H9 (cell line): ENCODE measurements around the gene NOP9. TPM values are rescaled to one million over a fixed set of nuclear protein-coding genes. Genes with fewer than 3 reads are reported as not detected.

Source experiments
- DNase-seq: peaks from one replicate; pipeline ENCODE4 v3.0.0-alpha.2; 2017
- H2AFZ ChIP-seq: one replicate; pipeline ENCODE4 v1.6.1; 2013; ENCODE audit warnings: mild to moderate bottlenecking, low read length, control low read depth, moderate library complexity
- H2AK5ac ChIP-seq: 2 replicates; pipeline ENCODE4 v1.6.1; 2013; ENCODE audit warnings: low read length, control low read depth, mixed read lengths; ENCODE audit not compliant: insufficient read length
- H2BK120ac ChIP-seq: one replicate; pipeline ENCODE4 v1.6.1; 2013; ENCODE audit warnings: low read depth, mild to moderate bottlenecking, low read length, control low read depth, inconsistent platforms; ENCODE audit not compliant: poor library complexity, severe bottlenecking
- H2BK12ac ChIP-seq: 2 replicates; pipeline ENCODE4 v1.6.1; 2013; ENCODE audit warnings: low read length, control low read depth, mixed read lengths, low read depth; ENCODE audit not compliant: insufficient read length
- H2BK15ac ChIP-seq: 2 replicates; pipeline ENCODE4 v1.6.1; 2013; ENCODE audit warnings: low read depth, low read length, control low read depth
- H2BK20ac ChIP-seq: one replicate; pipeline ENCODE4 v1.6.1; 2013; ENCODE audit warnings: low read depth, mild to moderate bottlenecking, low read length, control low read depth, inconsistent platforms; ENCODE audit not compliant: poor library complexity, severe bottlenecking
- H2BK5ac ChIP-seq: 2 replicates; pipeline ENCODE4 v1.6.1; 2013; ENCODE audit warnings: low read length, control low read depth, mixed read lengths; ENCODE audit not compliant: insufficient read length
- H3K14ac ChIP-seq: 2 replicates; pipeline ENCODE4 v1.6.1; 2013; ENCODE audit warnings: low read length, control low read depth; ENCODE audit not compliant: insufficient read depth
- H3K18ac ChIP-seq: 2 replicates; pipeline ENCODE4 v1.6.1; 2013; ENCODE audit warnings: low read depth, mild to moderate bottlenecking, mixed read lengths, low read length, control low read depth; ENCODE audit not compliant: insufficient read length
- H3K23ac ChIP-seq: 2 replicates; pipeline ENCODE4 v1.6.1; 2013; ENCODE audit warnings: low read length, control low read depth, mixed read lengths, low read depth; ENCODE audit not compliant: insufficient read length
- H3K23me2 ChIP-seq: 2 replicates; pipeline ENCODE4 v1.6.1; 2013; ENCODE audit warnings: low read depth, mild to moderate bottlenecking, mixed read lengths, low read length, control low read depth; ENCODE audit not compliant: insufficient read length, poor library complexity, severe bottlenecking
- H3K27ac ChIP-seq: 2 replicates; pipeline ENCODE4 v1.5.1; 2013; ENCODE audit warnings: low read length, control low read depth, mixed read lengths, low read depth; ENCODE audit not compliant: insufficient read length
- H3K27me3 ChIP-seq: 2 replicates; pipeline ENCODE4 v1.6.1; 2013; ENCODE audit warnings: low read length, control low read depth, inconsistent platforms; ENCODE audit not compliant: insufficient read depth
- H3K4ac ChIP-seq: 2 replicates; pipeline ENCODE4 v1.6.1; 2013; ENCODE audit warnings: low read depth, mild to moderate bottlenecking, control low read depth, inconsistent platforms, low read length, moderate library complexity
- H3K4me1 ChIP-seq: 2 replicates; pipeline ENCODE4 v1.6.1; 2013; ENCODE audit warnings: low read length, control low read depth, inconsistent platforms; ENCODE audit not compliant: insufficient read depth
- H3K4me2 ChIP-seq: 2 replicates; pipeline ENCODE4 v1.6.1; 2013; ENCODE audit warnings: low read length, control low read depth, mixed read lengths; ENCODE audit not compliant: insufficient read length, insufficient read depth
- H3K56ac ChIP-seq: 2 replicates; pipeline ENCODE4 v1.6.1; 2013; ENCODE audit warnings: low read depth, mild to moderate bottlenecking, mixed read lengths, low read length, control low read depth; ENCODE audit not compliant: insufficient read length
- H3K79me1 ChIP-seq: 2 replicates; pipeline ENCODE4 v1.6.1; 2013; ENCODE audit warnings: low read depth, mild to moderate bottlenecking, moderate library complexity, low read length, control low read depth, inconsistent platforms; ENCODE audit not compliant: insufficient read depth, poor library complexity, severe bottlenecking
- H3K79me2 ChIP-seq: 2 replicates; pipeline ENCODE4 v1.6.1; 2013; ENCODE audit warnings: low read length, control low read depth, inconsistent platforms; ENCODE audit not compliant: insufficient read depth
- H3K9ac ChIP-seq: 2 replicates; pipeline ENCODE4 v1.6.1; 2013; ENCODE audit warnings: low read length, control low read depth, mixed read lengths; ENCODE audit not compliant: insufficient read length; ENCODE audit errors: extremely low read depth
- H3K9me3 ChIP-seq: one replicate; pipeline ENCODE4 v1.6.1; 2013; ENCODE audit warnings: low read depth, low read length, inconsistent platforms; ENCODE audit not compliant: control insufficient read depth
- H3T11ph ChIP-seq: one replicate; pipeline ENCODE4 v1.6.1; 2013; ENCODE audit warnings: mild to moderate bottlenecking, low read length, control low read depth, inconsistent platforms
- H4K20me1 ChIP-seq: one replicate; pipeline ENCODE4 v1.6.1; 2013; ENCODE audit not compliant: control insufficient read depth, insufficient read length, insufficient read depth
- H4K5ac ChIP-seq: 2 replicates; pipeline ENCODE4 v1.6.1; 2013; ENCODE audit warnings: low read depth, mild to moderate bottlenecking, mixed read lengths, low read length, control low read depth; ENCODE audit not compliant: insufficient read length
- H4K8ac ChIP-seq: replicated peaks from 2 replicates; pipeline ENCODE4 v1.6.1; 2013; ENCODE audit warnings: low read length, control low read depth, mixed read lengths, low read depth; ENCODE audit not compliant: insufficient read length
- H4K91ac ChIP-seq: 2 replicates; pipeline ENCODE4 v1.6.1; 2013; ENCODE audit warnings: low read depth, mild to moderate bottlenecking, moderate library complexity, mixed read lengths, low read length, control low read depth; ENCODE audit not compliant: insufficient read length
- H3K27ac Mint-ChIP-seq, 3 experiments: 2 replicates in 2 of 3; 3 replicates in 1 of 3; pipeline ENCODE4 v1.8.0; 2020 to 2021; ENCODE audit warnings: mixed read lengths in 3 of 3, mild to moderate bottlenecking in 1 of 3, moderate library complexity in 1 of 3
- H3K27me3 Mint-ChIP-seq: 2 replicates; pipeline ENCODE4 v1.8.0; 2021; ENCODE audit warnings: low read depth, mild to moderate bottlenecking, moderate library complexity, mixed read lengths
- H3K36me3 Mint-ChIP-seq, 3 experiments: 2 replicates in 2 of 3; 3 replicates in 1 of 3; pipeline ENCODE4 v1.8.0; 2020 to 2021; ENCODE audit warnings: low read depth in 3 of 3, mixed read lengths in 3 of 3; ENCODE audit not compliant: insufficient read depth in 1 of 3
- H3K4me1 Mint-ChIP-seq, 2 experiments: 2 replicates each; pipeline ENCODE4 v1.8.0; 2020; ENCODE audit warnings: mixed read lengths in 2 of 2
- H3K4me3 Mint-ChIP-seq, 2 experiments: 2 replicates in 1 of 2; 3 replicates in 1 of 2; pipeline ENCODE4 v1.8.0; 2020 to 2021; ENCODE audit warnings: mild to moderate bottlenecking in 2 of 2, mixed read lengths in 2 of 2, moderate library complexity in 1 of 2
- H3K9me3 Mint-ChIP-seq, 2 experiments: 2 replicates in 1 of 2; 3 replicates in 1 of 2; pipeline ENCODE4 v1.8.0; 2020; ENCODE audit warnings: mild to moderate bottlenecking in 2 of 2, mixed read lengths in 2 of 2, moderate library complexity in 1 of 2
- WGBS: extraction: QIAGEN DNeasy Blood & Tissue Kit; methylation state at CpG from one replicate; pipeline ENCODE4 v1.1.7; 2013; ENCODE audit warnings: missing lambda C conversion rate, low lambda C conversion rate, mixed read lengths; ENCODE audit not compliant: insufficient read length; ENCODE audit errors: extremely low coverage; 5-methylcytosine and 5-hydroxymethylcytosine counted together
- total RNA-seq: library from RNA; stranded (reverse); gene quantifications from 2 replicates; pipeline ENCODE4 v1.2.1, GENCODE V29; 2021
- TF ChIP-seq, protein P1 (sequence below): fragments of 200-600 bp; sonication (generic); conservative IDR thresholded peaks from 3 replicates; pipeline ENCODE4 v1.8.0; 2021; ENCODE audit warnings: antibody characterized with exemption, mild to moderate bottlenecking

The NOP9 gene
- total RNA-seq, 1 experiment from 2014 or later, result 34.7 TPM

DNA sequence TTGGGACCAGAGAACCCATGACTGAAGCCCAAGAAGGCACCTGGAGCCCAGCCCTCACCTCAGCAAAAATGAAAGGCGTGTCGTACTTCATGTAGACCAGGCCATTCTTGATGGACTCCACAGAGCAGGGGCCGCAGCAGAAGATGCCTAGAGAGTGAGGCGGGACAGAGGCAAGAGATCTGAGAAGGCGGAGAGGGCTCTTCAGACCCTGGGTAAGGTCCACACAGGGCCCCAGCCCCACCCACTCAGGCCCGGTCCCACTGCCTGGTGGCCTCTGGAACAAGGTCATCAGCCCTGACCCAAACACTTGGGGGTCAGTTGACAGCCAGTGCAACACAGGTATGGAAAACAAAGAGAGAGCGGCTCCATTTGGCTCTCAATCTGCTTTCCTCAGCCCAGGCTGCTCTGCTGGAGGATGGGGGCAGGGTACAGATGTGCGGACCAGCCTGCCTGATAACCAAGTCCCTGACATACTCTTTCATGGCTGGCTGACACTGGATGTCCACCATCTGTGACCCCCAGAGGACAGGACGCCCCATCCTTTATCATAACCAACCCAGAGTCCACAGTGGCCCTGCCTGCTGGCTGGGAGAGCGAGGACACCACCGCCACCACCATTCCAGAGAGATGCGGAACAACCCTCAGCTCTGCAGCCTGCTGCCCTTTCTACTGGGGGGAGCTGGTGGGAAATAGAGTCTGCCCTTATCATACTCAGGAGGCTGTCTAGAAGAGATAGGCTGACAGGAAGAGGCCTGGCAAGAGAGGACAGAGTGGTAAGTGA, 43.5 kb upstream of the NOP9 start:
- Histone ChIP-seq H3K4me2 (no peak overlapping the region), H3K23me2 (no peaks in the 10 kb centered on the region), H2BK120ac (no peak overlapping the region), H3K18ac (no peak overlapping the region), H4K5ac (no peak overlapping the region), H3K23ac (no peak overlapping the region), H3K27me3 (no peaks in the 10 kb centered on the region), H4K8ac (no peak overlapping the region), H3K79me2 (no peaks in the 10 kb centered on the region), H2BK5ac (no peak overlapping the region), H3K14ac (no peak overlapping the region), H2BK12ac (no peak overlapping the region), H3T11ph (no peak overlapping the region), H4K91ac (no peak overlapping the region), H3K4ac (no peak overlapping the region), H2BK15ac (no peak overlapping the region), H3K9me3 (no peaks in the 10 kb centered on the region), H2AFZ (no peak overlapping the region), H3K56ac (no peak overlapping the region), H3K79me1 (no peaks in the 10 kb centered on the region), H3K4me1 (no peaks in the 10 kb centered on the region), H2BK20ac (no peak overlapping the region), H4K20me1 (no peaks in the 10 kb centered on the region), H3K27ac (no peak overlapping the region), H3K9ac (no peak overlapping the region), H2AK5ac (no peak overlapping the region)
- H3K4me1 Mint-ChIP-seq, result no peaks in the 10 kb centered on the region; a peak in 1 of 4 replicates
- peak; percentile 15 for DNase-seq
- no peaks in the 10 kb centered on the region for H3K9me3 Mint-ChIP-seq
- TF ChIP-seq, protein P1, sequence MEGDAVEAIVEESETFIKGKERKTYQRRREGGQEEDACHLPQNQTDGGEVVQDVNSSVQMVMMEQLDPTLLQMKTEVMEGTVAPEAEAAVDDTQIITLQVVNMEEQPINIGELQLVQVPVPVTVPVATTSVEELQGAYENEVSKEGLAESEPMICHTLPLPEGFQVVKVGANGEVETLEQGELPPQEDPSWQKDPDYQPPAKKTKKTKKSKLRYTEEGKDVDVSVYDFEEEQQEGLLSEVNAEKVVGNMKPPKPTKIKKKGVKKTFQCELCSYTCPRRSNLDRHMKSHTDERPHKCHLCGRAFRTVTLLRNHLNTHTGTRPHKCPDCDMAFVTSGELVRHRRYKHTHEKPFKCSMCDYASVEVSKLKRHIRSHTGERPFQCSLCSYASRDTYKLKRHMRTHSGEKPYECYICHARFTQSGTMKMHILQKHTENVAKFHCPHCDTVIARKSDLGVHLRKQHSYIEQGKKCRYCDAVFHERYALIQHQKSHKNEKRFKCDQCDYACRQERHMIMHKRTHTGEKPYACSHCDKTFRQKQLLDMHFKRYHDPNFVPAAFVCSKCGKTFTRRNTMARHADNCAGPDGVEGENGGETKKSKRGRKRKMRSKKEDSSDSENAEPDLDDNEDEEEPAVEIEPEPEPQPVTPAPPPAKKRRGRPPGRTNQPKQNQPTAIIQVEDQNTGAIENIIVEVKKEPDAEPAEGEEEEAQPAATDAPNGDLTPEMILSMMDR, result no peak
- H3K36me3 Mint-ChIP-seq, result no peaks in the 10 kb centered on the region
- WGBS, result no CpG with 5 or more reads among the region's 12 CpGs
- no peak overlapping the region for H3K4me3 Mint-ChIP-seq
- 0 out of 7 replicates have a peak overlapping the region, but pooled peaks of 2 of the 3 experiments have one; percentile 21 to 57 for H3K27ac Mint-ChIP-seq
- no peaks in the 10 kb centered on the region; the same call in 1 of the 2 replicates for H3K27me3 Mint-ChIP-seq
